IgD-negative memory B cell (primary cell): ENCODE results near the gene ESD. TPM values are rescaled to one million over a fixed set of nuclear protein-coding genes. Genes with fewer than 3 reads are reported as not detected.
A peak's percentile ranks its signal among the peaks of the same experiment; 100 is the strongest.

Experiments used
- H3K27ac Mint-ChIP-seq, 3 donors: one replicate each; pipeline ENCODE4 v1.8.0; 2020 to 2022; ENCODE audit warnings: mild to moderate bottlenecking in 3 of 3, mixed read lengths in 3 of 3, moderate library complexity in 1 of 3
- H3K27me3 Mint-ChIP-seq: one replicate; pipeline ENCODE4 v1.8.0; 2021; ENCODE audit warnings: mixed read lengths
- H3K36me3 Mint-ChIP-seq: one replicate; pipeline ENCODE4 v1.8.0; 2020; ENCODE audit warnings: mild to moderate bottlenecking, mixed read lengths
- H3K4me1 Mint-ChIP-seq, 3 donors: one replicate each; pipeline ENCODE4 v1.8.0; 2020 to 2022; ENCODE audit warnings: mixed read lengths in 3 of 3, mild to moderate bottlenecking in 1 of 3
- H3K4me3 Mint-ChIP-seq, 4 donors: one replicate each; pipeline ENCODE4 v1.8.0; 2020 to 2022; ENCODE audit warnings: mild to moderate bottlenecking in 4 of 4, mixed read lengths in 4 of 4, moderate library complexity in 3 of 4
- H3K9me3 Mint-ChIP-seq, 3 donors: one replicate each; pipeline ENCODE4 v1.8.0; 2020 to 2021; ENCODE audit warnings: mixed read lengths in 3 of 3, mild to moderate bottlenecking in 1 of 3
- polyA plus RNA-seq: library from polyadenylated mRNA; unstranded; fragments of 300-500 nt; fragmentation: Illumina TruSeq; gene quantifications from one replicate; pipeline ENCODE4 v1.2.3, GENCODE V29; 2021

Gene ESD
- polyA plus RNA-seq, 1 donor from 2014 or later = 116 TPM

GRCh38 chr13:46745706-46746105, 51.3 kb downstream of the ESD start:
- H3K27ac Mint-ChIP-seq = no peak overlapping the region
- H3K9me3 Mint-ChIP-seq = no peaks in the 10 kb centered on the region
- peaks cover 7% of the 10 kb centered on the region for H3K36me3 Mint-ChIP-seq

GRCh38 chr13:46745062-46745461, 51.9 kb downstream of the ESD start:
- H3K4me1 Mint-ChIP-seq = peaks cover 0 to 2% (median 0%) of the 10 kb centered on the region in 3 donors
- H3K9me3 Mint-ChIP-seq = no peaks in the 10 kb centered on the region
- H3K27me3 Mint-ChIP-seq = no peaks in the 10 kb centered on the region
- peak overlapping the region in 1 of 3 donors; percentile 87 for H3K27ac Mint-ChIP-seq
- H3K36me3 Mint-ChIP-seq = peaks cover 7% of the 10 kb centered on the region
- H3K4me3 Mint-ChIP-seq = no peak overlapping the region

More at GRCh38 chr13:46745706-46746105, 51.3 kb downstream of the ESD start:
- Mint-ChIP-seq H3K4me3 (no peak overlapping the region), H3K4me1 (peaks cover 0 to 2% (median under 1%) of the 10 kb centered on the region in 3 donors), H3K27me3 (no peaks in the 10 kb centered on the region)

GRCh38 chr13:46743191-46743590, 53.8 kb downstream of the ESD start:
- peaks cover 7% of the 10 kb centered on the region for H3K36me3 Mint-ChIP-seq
- no peaks in the 10 kb centered on the region for H3K9me3 Mint-ChIP-seq
- H3K27me3 Mint-ChIP-seq = no peaks in the 10 kb centered on the region
- no peak overlapping the region for H3K4me3 Mint-ChIP-seq
- no peaks in the 10 kb centered on the region for H3K4me1 Mint-ChIP-seq
- H3K27ac Mint-ChIP-seq = no peak overlapping the region

GRCh38 chr13:46739447-46740098, 57.4 kb downstream of the ESD start:
- H3K27ac Mint-ChIP-seq = no peak overlapping the region
- H3K27me3 Mint-ChIP-seq = no peaks in the 10 kb centered on the region
- H3K36me3 Mint-ChIP-seq = no peaks in the 10 kb centered on the region
- no peaks in the 10 kb centered on the region for H3K4me1 Mint-ChIP-seq
- no peak overlapping the region for H3K4me3 Mint-ChIP-seq
- H3K9me3 Mint-ChIP-seq = no peaks in the 10 kb centered on the region

- Mint-ChIP-seq H3K27me3 (no peaks in the 10 kb centered on the region), H3K27ac (no peak overlapping the region), H3K4me3 (no peak overlapping the region), H3K4me1 (no peaks in the 10 kb centered on the region), H3K36me3 (no peaks in the 10 kb centered on the region), H3K9me3 (no peaks in the 10 kb centered on the region)
Observed at GRCh38 chr13:46738766-46739165, 58.2 kb downstream of the ESD start.

GRCh38 chr13:46738055-46738454, 58.9 kb downstream of the ESD start:
- Mint-ChIP-seq H3K27me3 (no peaks in the 10 kb centered on the region), H3K4me1 (no peaks in the 10 kb centered on the region), H3K36me3 (no peaks in the 10 kb centered on the region), H3K4me3 (no peak overlapping the region), H3K27ac (no peak overlapping the region), H3K9me3 (no peaks in the 10 kb centered on the region)

- H3K27ac Mint-ChIP-seq = no peak overlapping the region
- H3K27me3 Mint-ChIP-seq = no peaks in the 10 kb centered on the region
- H3K9me3 Mint-ChIP-seq = no peaks in the 10 kb centered on the region
- H3K36me3 Mint-ChIP-seq = no peaks in the 10 kb centered on the region
- no peaks in the 10 kb centered on the region for H3K4me1 Mint-ChIP-seq
- H3K4me3 Mint-ChIP-seq = no peak overlapping the region
Observed at GRCh38 chr13:46736541-46737310, 60.2 kb downstream of the ESD start.

- no peaks in the 10 kb centered on the region for H3K9me3 Mint-ChIP-seq
- no peaks in the 10 kb centered on the region for H3K27me3 Mint-ChIP-seq
- H3K27ac Mint-ChIP-seq = no peak overlapping the region
- H3K36me3 Mint-ChIP-seq = no peaks in the 10 kb centered on the region
- no peaks in the 10 kb centered on the region for H3K4me1 Mint-ChIP-seq
- no peak overlapping the region for H3K4me3 Mint-ChIP-seq
Observed at GRCh38 chr13:46735425-46735824, 61.5 kb downstream of the ESD start.

GRCh38 chr13:46731535-46731934, 65.4 kb downstream of the ESD start:
- no peaks in the 10 kb centered on the region for H3K9me3 Mint-ChIP-seq
- no peaks in the 10 kb centered on the region for H3K4me1 Mint-ChIP-seq
- H3K4me3 Mint-ChIP-seq = no peak overlapping the region
- no peaks in the 10 kb centered on the region for H3K36me3 Mint-ChIP-seq
- no peaks in the 10 kb centered on the region for H3K27me3 Mint-ChIP-seq
- H3K27ac Mint-ChIP-seq = no peak overlapping the region

- Mint-ChIP-seq H3K27ac (no peak overlapping the region), H3K27me3 (no peaks in the 10 kb centered on the region), H3K36me3 (peaks cover 8% of the 10 kb centered on the region), H3K9me3 (no peaks in the 10 kb centered on the region), H3K4me3 (no peak overlapping the region), H3K4me1 (no peaks in the 10 kb centered on the region)
Observed at GRCh38 chr13:46728777-46729176, 68.2 kb downstream of the ESD start.

- H3K4me1 Mint-ChIP-seq = no peaks in the 10 kb centered on the region
- H3K27ac Mint-ChIP-seq = no peak overlapping the region
- no peak overlapping the region for H3K4me3 Mint-ChIP-seq
- peaks cover 11% of the 10 kb centered on the region for H3K36me3 Mint-ChIP-seq
- no peaks in the 10 kb centered on the region for H3K27me3 Mint-ChIP-seq
- H3K9me3 Mint-ChIP-seq = no peaks in the 10 kb centered on the region
Observed at GRCh38 chr13:46726347-46726746, 70.6 kb downstream of the ESD start.

Other genes starting within 250 kb of the ESD start
- gene LRCH1, start 244.0 kb downstream of the ESD start, polyA plus RNA-seq = 7.6 TPM
- not detected for gene HTR2A, start 99.9 kb upstream of the ESD start, polyA plus RNA-seq